Mucosa of rectum (tissue), 2 donors: Measurements from ENCODE around the gene PDZD2.
"Not testable (repeated sequence)": the region's sequence is repeated elsewhere in the genome, so short reads cannot be mapped to it uniquely, and the experiment has no call there.

ENCODE experiments used
- H3K27ac ChIP-seq, 2 donors: one replicate each; pipeline ENCODE4 v1.7.0; 2013; ENCODE audit warnings: inconsistent platforms in 2 of 2, low read depth in 2 of 2, low read length in 2 of 2
- H3K27me3 ChIP-seq, 2 donors: one replicate each; pipeline ENCODE4 v1.7.0; 2013; ENCODE audit warnings: low read length in 2 of 2; ENCODE audit not compliant: control insufficient read depth in 2 of 2, insufficient read depth in 2 of 2
- H3K36me3 ChIP-seq, 2 donors: one replicate each; pipeline ENCODE4 v1.7.0; 2013; ENCODE audit warnings: low read length in 2 of 2; ENCODE audit not compliant: control insufficient read depth in 2 of 2, insufficient read depth in 2 of 2
- H3K4me1 ChIP-seq, 2 donors: one replicate each; pipeline ENCODE4 v1.7.0; 2013; ENCODE audit warnings: low read length in 2 of 2, mild to moderate bottlenecking in 1 of 2; ENCODE audit not compliant: control insufficient read depth in 2 of 2, insufficient read depth in 2 of 2
- H3K4me3 ChIP-seq, 2 donors: one replicate each; pipeline ENCODE4 v1.7.0; 2013; ENCODE audit warnings: low read length in 2 of 2
- H3K9ac ChIP-seq, 2 donors: one replicate each; pipeline ENCODE4 v1.7.0; 2013; ENCODE audit warnings: low read length in 2 of 2, low read depth in 1 of 2, mild to moderate bottlenecking in 1 of 2
- H3K9me3 ChIP-seq, 2 donors: one replicate each; pipeline ENCODE4 v1.7.0; 2013; ENCODE audit warnings: low read length in 2 of 2; ENCODE audit not compliant: control insufficient read depth in 2 of 2
- donor health status: healthy.
- donor health status: Normal muscosa, but diverticular disease.

The PDZD2 gene

DNA sequence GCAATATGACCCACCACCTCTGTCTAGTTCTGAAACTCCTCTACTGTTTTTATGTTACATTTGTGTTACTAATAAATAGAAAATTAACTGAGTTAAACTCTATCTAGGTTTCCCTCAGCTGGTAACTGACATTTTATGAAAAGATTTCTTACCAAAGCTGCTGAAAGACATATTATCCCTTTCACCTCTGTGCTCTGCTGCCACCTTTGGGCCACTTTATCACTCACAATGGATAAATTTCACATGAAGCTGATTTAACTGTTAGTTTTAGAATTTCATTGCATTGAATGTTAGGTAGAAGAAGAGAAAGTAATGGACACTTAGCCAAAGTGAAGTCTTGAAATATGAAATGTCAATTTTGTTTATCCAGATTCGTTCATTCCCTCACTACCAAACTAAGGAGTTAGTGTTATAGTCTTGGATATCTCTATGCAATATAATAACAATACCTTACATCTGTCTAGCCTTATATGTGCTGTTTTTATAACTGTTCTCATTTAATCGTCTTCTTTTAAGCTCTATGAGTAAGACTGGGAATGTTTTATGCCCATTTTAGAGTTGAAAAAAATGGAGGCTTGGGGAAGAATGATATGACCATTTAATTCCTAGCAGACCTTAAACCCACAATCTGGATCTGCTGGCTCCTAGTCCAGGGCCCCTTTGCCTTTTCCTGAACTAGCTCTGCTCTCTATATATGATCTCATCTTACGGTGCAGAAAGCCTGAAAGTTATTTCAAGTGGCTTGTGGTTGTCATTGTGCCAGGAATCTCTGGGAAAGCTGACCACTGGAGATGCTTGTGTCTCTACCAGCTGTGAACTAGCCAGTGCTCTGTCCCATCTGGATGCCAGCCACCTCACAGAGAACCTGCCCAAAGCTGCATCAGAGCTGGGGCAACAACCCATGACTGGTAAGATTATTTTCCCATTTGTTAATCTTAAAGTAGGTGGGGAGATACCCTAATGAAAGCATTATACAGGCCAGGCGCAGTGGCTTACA lies 438.1 kb downstream of the PDZD2 start:
- Histone ChIP-seq H3K36me3 (no peaks in the 10 kb centered on the region), H3K4me1 (no peaks in the 10 kb centered on the region), H3K9me3 (no peaks in the 10 kb centered on the region), H3K27me3 (no peaks in the 10 kb centered on the region), H3K9ac (no peak overlapping the region), H3K27ac (no peak overlapping the region), H3K4me3 (no peak overlapping the region)

DNA sequence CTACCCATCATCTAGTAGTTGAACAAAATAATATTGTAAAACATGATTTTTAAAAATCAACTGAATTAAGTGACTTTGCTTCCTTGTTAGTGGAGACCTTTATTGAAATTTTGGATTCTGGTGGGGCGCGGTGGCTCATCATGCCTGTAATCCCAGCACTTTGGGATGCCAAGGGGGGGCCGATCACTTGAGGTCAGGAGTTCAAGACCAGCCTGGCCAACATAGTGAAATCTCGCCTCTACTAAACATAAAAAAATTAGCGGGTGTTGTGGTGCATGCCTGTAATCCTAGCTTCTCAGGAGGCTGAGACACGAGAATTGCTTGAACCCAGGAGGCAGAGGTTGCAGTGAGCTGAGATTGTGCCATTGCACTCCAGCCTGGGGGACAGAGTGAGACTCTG lies 439.9 kb downstream of the PDZD2 start:
- not testable (repeated sequence) for H3K27me3 ChIP-seq, H3K9ac ChIP-seq, H3K4me1 ChIP-seq, H3K27ac ChIP-seq, H3K36me3 ChIP-seq, H3K4me3 ChIP-seq, H3K9me3 ChIP-seq

DNA sequence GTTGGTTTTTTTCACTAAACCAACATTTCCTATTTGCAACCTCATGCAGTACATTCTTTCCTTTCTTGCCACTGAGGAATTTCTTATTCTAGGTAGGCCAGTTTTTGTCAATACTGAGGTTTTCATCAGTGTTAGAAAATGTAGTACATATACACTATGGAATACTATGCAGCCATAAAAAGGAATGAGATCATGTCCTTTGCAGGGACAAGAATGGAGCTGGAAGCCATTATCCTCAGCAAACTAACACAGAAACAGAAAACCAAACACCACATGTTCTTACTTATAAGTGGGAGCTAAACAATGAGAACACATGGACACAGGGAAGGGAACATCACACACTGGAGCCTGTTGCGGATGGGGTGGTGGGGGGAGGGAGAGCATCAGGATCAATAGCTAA lies 441.6 kb downstream of the PDZD2 start:
- H3K9ac ChIP-seq, H3K27me3 ChIP-seq, H3K36me3 ChIP-seq, H3K4me3 ChIP-seq, H3K9me3 ChIP-seq, H3K4me1 ChIP-seq, H3K27ac ChIP-seq: not testable (repeated sequence)

DNA sequence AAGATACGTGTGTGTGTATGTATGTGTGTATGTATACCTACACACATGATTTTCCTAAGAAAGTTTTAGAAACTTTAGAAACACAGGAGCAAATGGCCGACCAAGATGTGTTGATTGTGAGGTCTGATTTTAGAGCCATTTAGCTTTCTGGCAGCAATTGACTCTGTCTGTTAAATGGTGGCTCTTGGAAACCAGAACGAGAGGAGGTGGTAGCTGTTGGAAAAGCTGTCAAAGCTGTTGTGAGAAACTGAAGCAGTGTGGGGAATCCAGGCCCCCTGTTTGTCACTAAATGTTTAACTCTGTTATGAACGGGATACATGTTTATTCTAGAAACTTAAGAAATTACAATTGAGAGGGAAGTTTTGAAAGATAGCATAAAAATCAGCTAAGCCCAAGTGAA lies 443.8 kb downstream of the PDZD2 start:
- Histone ChIP-seq H3K36me3 (no peaks in the 10 kb centered on the region), H3K27ac (no peak overlapping the region), H3K4me3 (no peak overlapping the region), H3K9me3 (no peaks in the 10 kb centered on the region), H3K9ac (no peak overlapping the region), H3K27me3 (no peaks in the 10 kb centered on the region), H3K4me1 (no peaks in the 10 kb centered on the region)

GRCh38 chr5:32083981-32084430 lies 445.1 kb downstream of the PDZD2 start:
- H3K4me3 ChIP-seq: no peak overlapping the region
- H3K4me1 ChIP-seq: no peaks in the 10 kb centered on the region
- H3K9me3 ChIP-seq: no peaks in the 10 kb centered on the region
- no peak overlapping the region for H3K27ac ChIP-seq
- H3K9ac ChIP-seq: no peak overlapping the region
- no peaks in the 10 kb centered on the region for H3K27me3 ChIP-seq
- H3K36me3 ChIP-seq: no peaks in the 10 kb centered on the region

DNA sequence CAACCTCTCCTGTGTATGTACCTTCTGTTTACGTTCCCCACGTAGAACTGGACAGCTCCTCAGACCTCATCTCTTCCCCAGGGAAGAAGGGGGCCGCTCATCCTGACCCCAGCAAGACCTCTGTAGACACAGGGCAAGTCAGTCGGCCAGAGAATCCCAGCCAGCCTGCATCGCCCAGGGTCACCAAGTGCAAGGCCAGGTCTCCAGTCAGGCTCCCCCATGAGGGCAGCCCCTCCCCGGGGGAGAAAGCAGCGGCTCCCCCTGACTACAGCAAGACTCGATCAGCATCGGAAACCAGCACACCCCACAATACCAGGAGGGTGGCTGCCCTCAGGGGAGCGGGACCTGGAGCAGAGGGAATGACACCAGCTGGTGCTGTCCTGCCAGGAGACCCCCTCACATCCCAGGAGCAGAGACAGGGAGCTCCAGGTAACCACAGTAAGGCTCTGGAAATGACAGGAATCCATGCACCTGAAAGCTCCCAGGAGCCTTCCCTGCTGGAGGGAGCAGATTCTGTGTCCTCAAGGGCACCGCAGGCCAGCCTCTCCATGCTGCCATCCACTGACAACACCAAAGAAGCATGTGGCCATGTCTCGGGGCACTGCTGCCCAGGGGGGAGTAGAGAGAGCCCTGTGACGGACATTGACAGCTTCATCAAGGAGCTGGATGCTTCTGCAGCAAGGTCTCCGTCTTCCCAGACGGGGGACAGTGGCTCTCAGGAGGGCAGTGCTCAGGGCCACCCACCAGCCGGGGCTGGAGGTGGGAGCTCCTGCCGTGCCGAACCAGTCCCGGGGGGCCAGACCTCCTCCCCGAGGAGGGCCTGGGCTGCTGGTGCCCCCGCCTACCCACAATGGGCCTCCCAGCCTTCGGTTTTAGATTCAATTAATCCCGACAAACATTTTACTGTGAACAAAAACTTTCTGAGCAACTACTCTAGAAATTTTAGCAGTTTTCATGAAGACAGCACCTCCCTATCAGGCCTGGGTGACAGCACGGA lies 448.5 kb downstream of the PDZD2 start:
- Histone ChIP-seq H3K4me1 (no peaks in the 10 kb centered on the region), H3K4me3 (no peak overlapping the region), H3K9ac (no peak overlapping the region), H3K9me3 (no peaks in the 10 kb centered on the region), H3K36me3 (peaks cover 0 to 2% of the 10 kb centered on the region in 2 donors), H3K27me3 (no peaks in the 10 kb centered on the region), H3K27ac (no peak overlapping the region)

DNA sequence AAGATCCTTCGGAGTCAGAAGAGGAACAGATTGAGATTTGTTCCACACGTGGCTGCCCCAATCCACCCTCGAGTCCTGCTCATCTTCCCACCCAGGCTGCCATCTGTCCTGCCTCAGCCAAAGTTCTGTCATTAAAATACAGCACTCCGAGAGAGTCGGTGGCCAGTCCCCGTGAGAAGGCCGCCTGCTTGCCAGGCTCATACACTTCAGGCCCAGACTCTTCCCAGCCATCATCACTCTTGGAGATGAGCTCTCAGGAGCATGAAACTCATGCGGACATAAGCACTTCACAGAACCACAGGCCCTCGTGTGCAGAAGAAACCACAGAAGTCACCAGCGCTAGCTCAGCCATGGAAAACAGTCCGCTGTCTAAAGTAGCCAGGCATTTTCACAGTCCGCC lies 449.3 kb downstream of the PDZD2 start:
- Histone ChIP-seq H3K27me3 (no peaks in the 10 kb centered on the region), H3K9ac (no peak overlapping the region), H3K4me1 (no peaks in the 10 kb centered on the region), H3K4me3 (no peak overlapping the region), H3K36me3 (peaks cover 0 to 2% of the 10 kb centered on the region in 2 donors), H3K27ac (no peak overlapping the region), H3K9me3 (no peaks in the 10 kb centered on the region)

- Histone ChIP-seq H3K36me3 (peaks cover 0 to 2% of the 10 kb centered on the region in 2 donors), H3K4me3 (no peak overlapping the region), H3K27ac (no peak overlapping the region)
Measured at GRCh38 chr5:32089146-32090000, 450.4 kb downstream of the PDZD2 start.

DNA sequence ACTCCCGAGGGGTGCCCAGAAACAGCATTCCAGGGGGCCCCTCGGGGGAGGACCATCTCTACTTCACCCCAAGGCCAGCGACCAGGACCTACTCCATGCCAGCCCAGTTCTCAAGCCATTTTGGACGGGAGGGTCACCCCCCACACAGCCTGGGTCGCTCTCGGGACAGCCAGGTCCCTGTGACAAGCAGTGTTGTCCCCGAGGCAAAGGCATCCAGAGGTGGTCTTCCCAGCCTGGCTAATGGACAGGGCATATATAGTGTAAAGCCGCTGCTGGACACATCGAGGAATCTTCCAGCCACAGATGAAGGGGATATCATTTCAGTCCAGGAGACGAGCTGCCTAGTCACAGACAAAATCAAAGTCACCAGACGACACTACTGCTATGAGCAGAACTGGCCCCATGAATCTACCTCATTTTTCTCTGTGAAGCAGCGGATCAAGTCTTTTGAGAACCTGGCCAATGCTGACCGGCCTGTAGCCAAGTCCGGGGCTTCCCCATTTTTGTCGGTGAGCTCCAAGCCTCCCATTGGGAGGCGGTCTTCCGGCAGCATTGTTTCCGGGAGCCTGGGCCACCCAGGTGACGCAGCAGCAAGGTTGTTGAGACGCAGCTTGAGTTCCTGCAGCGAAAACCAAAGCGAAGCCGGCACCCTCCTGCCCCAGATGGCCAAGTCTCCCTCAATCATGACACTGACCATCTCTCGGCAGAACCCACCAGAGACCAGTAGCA lies 451.3 kb downstream of the PDZD2 start:
- Histone ChIP-seq H3K4me3 (no peak overlapping the region), H3K27me3 (no peaks in the 10 kb centered on the region), H3K4me1 (no peaks in the 10 kb centered on the region), H3K9ac (no peak overlapping the region), H3K27ac (no peak overlapping the region), H3K36me3 (peaks cover 0 to 2% of the 10 kb centered on the region in 2 donors), H3K9me3 (no peaks in the 10 kb centered on the region)

More at GRCh38 chr5:32089146-32090000, 450.4 kb downstream of the PDZD2 start:
- Histone ChIP-seq H3K27me3 (no peaks in the 10 kb centered on the region), H3K9me3 (no peaks in the 10 kb centered on the region), H3K4me1 (no peaks in the 10 kb centered on the region), H3K9ac (no peak overlapping the region)
